ENCODE measurements around the gene ASZ1.
"Not testable (repeated sequence)": the region's sequence is repeated elsewhere in the genome, so short reads cannot be mapped to it uniquely, and the experiment has no call there.

Gene ASZ1, protein sequence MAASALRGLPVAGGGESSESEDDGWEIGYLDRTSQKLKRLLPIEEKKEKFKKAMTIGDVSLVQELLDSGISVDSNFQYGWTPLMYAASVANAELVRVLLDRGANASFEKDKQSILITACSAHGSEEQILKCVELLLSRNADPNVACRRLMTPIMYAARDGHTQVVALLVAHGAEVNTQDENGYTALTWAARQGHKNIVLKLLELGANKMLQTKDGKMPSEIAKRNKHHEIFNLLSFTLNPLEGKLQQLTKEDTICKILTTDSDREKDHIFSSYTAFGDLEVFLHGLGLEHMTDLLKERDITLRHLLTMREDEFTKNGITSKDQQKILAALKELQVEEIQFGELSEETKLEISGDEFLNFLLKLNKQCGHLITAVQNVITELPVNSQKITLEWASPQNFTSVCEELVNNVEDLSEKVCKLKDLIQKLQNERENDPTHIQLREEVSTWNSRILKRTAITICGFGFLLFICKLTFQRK

DNA sequence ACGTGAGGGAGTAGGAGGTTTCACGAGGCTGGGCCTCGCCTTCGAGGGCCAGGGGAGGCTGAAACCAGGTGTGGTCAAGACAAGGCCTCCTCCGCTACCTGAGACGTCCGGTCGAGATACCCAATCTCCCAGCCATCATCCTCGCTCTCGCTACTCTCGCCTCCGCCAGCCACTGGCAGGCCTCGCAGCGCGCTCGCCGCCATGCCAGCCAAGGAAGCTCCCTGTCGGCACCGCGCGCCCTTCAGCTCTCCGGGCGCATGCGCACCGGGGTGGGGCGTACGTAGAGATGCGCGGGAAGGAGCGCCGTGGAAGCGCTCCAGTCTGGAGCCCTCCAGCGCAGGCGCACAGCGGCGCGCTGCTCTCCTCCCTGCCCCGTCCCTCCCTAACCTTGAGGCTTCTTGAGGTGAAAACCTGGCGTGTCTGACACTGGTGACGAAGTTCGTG, at the start of gene ASZ1:
Gene ASZ1, minus strand, starts transcription at position 236 of the 444 bp plus-strand sequence. Its CDS starts 33 bp downstream, at position 203.
- no peak for DNase-seq

GRCh38 chr7:117476557-117477215, 49.4 kb upstream of the ASZ1 start:
- DNase-seq: no peak

GRCh38 chr7:117472335-117472734, 45.0 kb upstream of the ASZ1 start:
- no peak for DNase-seq

- no peak for DNase-seq
Measured at GRCh38 chr7:117470777-117471176, 43.5 kb upstream of the ASZ1 start.

- DNase-seq: no peak
Measured at GRCh38 chr7:117468174-117468573, 40.9 kb upstream of the ASZ1 start.

DNA sequence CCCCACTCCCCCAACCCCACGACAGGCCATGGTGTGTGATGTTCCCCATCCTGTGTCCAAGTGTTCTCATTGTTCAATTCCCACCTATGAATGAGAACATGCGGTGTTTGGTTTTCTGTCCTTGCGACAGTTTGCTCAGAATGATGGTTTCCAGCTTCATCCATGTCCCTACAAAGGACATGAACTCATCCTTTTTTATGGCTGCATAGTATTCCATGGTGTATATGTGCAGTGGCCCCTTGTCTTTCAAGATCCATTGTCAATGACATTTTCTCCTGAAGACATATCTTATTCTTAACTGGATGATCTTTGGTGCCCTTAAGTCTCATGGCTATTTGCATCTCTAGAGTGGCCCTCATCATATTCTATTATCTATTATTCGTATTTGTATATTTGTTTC, 33.5 kb upstream of the ASZ1 start:
- DNase-seq: not testable (repeated sequence)

GRCh38 chr7:117459735-117460134, 32.4 kb upstream of the ASZ1 start:
- no peak for DNase-seq

GRCh38 chr7:117458977-117459583, 31.8 kb upstream of the ASZ1 start:
- DNase-seq: peak; percentile 57

DNA sequence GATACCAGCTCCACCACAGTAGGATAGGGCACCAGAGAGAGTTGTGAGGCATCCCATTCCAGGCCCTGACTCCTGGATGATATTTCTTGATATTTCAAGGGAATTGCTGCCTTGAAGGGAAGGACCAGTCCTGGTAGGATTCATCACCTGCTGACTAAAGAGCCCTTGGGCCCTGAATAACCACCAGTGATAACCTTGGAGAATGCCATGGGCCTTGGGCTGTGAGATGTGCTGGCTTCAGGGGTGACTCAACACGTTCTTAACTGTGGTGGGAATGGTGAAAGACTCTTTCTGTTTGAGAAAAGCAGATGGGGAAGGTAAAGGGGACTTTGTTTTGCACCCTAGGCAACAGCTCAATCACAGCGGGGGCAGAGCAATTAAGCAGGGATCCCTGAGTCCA, 21.4 kb upstream of the ASZ1 start:
- DNase-seq: no peak

DNA sequence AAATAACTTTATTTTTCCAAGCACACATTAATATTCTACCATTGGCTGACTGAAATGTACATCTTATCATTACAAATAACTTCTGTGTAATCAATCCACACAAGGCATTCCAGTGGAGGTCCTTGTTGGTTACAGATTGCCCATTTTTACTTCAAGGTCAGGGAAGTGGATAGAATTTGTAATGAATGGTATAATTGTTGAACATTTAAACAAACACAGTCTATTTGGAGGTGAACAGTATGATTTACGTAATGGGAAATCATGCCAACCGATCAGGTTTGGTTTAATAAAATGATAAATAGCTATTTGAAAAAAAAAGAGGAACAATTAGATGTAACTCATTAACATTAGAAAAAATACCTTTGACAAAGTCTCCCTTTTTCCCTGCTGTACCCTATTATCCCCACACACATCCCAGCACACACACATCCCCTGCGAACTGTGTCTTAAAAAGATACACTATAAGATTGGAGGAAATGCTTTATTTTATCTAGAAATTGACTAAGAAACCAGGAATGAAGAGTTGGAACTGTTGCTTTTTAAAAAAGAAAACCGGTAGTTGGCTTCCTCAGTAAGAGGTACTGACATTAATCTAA, 19.0 kb upstream of the ASZ1 start:
- no peak for DNase-seq

DNA sequence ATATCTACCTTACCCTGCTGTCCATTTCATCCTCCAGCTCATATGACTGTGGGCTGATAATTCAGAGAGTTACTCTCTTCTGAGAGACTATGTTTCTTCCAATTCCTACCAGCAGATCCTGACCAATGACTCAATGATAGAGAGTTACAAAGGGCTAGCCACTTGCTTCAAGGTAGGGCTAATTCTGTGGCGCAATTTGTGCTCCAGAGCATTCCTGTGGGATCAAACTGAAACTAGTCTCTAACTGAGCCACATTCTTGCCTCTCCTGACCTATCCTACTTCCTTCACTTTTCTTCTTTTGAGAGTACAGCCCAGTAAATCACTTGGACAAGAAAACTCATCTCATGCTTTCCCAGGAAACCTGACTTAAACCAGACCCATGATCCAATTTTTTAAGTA, 17.9 kb upstream of the ASZ1 start:
- DNase-seq: no peak

DNA sequence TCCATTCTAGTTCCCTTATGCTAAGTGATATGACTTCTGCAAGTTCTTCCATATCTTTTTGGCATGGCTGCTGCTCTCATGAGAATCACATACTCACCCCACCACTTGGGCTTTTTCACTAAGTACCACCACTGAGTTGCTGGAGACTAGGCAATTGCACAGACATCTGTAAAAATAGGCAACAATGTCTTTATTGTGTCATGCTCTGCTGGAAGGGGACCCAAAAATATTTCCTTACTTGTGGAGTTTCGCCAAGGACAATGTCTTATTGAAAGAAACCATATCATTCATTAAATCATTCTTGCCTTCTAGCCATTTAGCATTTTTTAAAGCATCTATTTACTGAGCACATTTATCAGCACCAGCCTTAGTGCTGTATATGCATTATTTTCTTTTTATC, 17.4 kb upstream of the ASZ1 start:
- no peak for DNase-seq

GRCh38 chr7:117435475-117436043, 8.3 kb upstream of the ASZ1 start:
- no peak for DNase-seq

DNA sequence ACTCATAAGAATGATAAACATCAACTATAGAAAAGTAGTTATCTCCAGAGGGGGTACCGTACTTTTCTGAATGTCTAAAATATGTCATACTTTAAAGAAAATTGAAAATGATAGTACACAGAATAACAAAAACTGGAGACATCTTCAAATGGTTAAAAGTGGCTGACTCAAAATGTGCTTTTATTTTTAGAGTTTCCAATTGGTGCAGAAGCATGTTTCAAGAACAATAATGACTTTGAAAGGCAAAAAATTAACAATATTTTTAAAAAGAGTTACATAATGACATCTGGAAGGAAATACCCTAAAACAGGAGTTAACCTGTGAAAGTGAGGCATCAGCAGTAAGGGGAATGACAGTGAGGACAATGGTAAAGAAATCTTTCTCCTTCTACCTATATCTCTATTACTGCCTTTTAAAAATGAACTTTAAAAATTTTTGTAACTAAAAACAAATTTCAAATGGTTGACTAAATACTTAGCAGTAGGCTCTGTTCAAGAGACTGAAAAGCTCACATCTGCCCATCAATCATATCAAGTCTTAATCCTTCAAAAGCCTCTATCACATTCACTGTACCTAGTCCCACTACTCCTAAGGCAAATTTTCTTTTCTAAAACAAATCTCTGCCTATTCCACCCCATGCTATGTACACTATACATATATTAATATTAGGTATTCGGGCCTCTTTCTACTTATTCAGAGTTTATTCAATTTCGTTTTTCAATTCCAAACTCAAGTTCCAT, 3.0 kb downstream of the ASZ1 start:
- no peak for DNase-seq

GRCh38 chr7:117414591-117414990, 12.7 kb downstream of the ASZ1 start:
- DNase-seq: not testable (repeated sequence)

- DNase-seq: no peak
Measured at GRCh38 chr7:117412946-117413559, 14.2 kb downstream of the ASZ1 start.

DNA sequence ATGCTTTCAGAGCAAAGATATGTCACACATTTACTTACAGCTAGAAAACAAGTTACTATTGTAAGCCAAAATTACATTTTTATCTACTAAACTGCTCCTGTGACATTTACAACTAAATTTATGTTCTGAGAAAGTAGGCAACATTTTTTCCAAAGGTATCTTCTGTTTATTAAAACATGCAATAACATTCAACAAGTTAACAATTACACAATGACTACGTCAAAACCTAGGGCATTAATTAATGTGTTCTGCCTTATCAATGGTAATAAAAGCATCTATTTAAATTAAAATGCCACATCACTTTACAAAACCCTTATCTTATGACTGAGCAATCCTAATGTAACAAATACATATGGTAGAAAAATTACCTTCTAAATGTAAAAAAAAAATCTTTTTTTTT, 14.9 kb downstream of the ASZ1 start:
- no peak for DNase-seq

GRCh38 chr7:117411539-117411938, 15.8 kb downstream of the ASZ1 start:
- DNase-seq: no peak

DNA sequence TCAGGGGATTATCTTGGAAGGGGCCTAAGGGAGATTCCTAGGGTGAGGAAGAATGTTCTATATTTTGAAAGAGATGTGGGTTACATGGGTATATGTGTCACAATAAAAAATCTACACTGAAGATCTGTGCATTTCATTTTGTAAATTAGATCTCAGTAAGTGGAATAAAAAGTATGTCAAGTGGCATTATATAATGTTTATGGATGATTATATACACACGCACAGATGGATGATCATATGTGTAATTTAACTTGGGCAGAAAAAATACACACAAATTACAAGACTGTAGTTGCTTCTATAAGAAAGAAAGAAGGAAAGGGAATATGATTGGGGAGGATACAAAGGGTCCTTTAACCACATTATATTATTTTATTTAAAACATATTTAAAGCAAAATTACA, 18.5 kb downstream of the ASZ1 start:
- DNase-seq: no peak

- DNase-seq: no peak
Measured at GRCh38 chr7:117405519-117405918, 21.8 kb downstream of the ASZ1 start.

GRCh38 chr7:117403737-117404136, 23.6 kb downstream of the ASZ1 start:
- no peak for DNase-seq

- DNase-seq: no peak
Measured at GRCh38 chr7:117402109-117402508, 25.2 kb downstream of the ASZ1 start.
